Measurements from ENCODE around the gene SUCO.

Gene SUCO

DNA sequence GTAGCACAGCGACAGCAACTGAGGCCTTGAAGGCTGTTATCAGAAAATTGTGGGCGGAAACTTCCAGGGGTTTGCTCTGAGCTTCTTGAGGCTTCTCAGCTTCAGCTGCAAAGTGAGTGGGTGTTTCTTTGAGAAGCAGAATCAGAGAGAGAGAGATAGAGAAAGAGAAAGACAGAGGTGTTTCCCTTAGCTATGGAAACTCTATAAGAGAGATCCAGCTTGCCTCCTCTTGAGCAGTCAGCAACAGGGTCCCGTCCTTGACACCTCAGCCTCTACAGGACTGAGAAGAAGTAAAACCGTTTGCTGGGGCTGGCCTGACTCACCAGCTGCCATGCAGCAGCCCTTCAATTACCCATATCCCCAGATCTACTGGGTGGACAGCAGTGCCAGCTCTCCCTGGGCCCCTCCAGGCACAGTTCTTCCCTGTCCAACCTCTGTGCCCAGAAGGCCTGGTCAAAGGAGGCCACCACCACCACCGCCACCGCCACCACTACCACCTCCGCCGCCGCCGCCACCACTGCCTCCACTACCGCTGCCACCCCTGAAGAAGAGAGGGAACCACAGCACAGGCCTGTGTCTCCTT lies 126.0 kb downstream of the SUCO start, which contains the start of gene FASLG:
Gene FASLG (plus strand): TSS at position 233 of the 583 bp plus-strand sequence. CDS start 99 bp downstream, at position 332.
- TF ChIP-seq CTCF (IDR thresholded peaks at IDR 0.05; ENCODE audit: low read depth, low read length) = no peak
- Histone ChIP-seq H3K27me3 (ENCODE audit: insufficient read depth, low read depth, severe bottlenecking) (peaks cover 33% of the 10 kb centered on the region), H3K4me3 (ENCODE audit: low read depth, low read length) (no peak within 1 kb of the TSS), H3K27ac (no peak within 1 kb of the TSS), H3K9me3 (ENCODE audit: severe bottlenecking) (no peaks in the 10 kb centered on the region), H3K36me3 (no peaks in the 10 kb centered on the region)
- DNase-seq = no peak

DNA sequence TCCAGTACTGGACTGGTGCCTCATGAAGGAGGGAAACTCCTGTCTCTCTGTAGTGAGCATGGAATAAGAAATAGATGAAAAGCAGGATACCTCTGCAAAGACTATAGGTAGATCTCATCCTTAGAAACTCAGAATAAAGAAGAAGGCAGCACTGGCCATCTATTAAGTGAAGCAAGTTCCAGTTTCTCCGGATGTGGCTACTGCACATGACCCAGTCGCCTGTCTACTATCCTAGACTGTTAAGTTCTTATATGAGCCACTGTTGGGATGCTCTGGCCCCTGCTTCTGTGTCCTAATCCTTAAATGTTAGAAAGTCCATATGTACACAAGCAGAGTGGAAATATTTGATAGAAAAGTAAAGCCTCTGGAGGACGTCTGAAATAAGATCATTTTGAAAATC lies 128.2 kb downstream of the SUCO start:
- Histone ChIP-seq H3K27me3 (ENCODE audit: insufficient read depth, low read depth, severe bottlenecking) (peaks cover 33% of the 10 kb centered on the region), H3K36me3 (no peaks in the 10 kb centered on the region), H3K9me3 (ENCODE audit: severe bottlenecking) (no peaks in the 10 kb centered on the region), H3K4me3 (ENCODE audit: low read depth, low read length) (no peak overlapping the region), H3K27ac (no peak overlapping the region)
- no peak for DNase-seq
- TF ChIP-seq CTCF (IDR thresholded peaks at IDR 0.05; ENCODE audit: low read depth, low read length) = no peak

Data from WERI-Rb-1 (cell line).